ENCODE data around the gene PDCD7. TPM values are rescaled to one million over a fixed set of nuclear protein-coding genes. Genes with fewer than 3 reads are reported as not detected.
A peak's percentile ranks its signal among the peaks of the same experiment; 100 is the strongest.

PDCD7 gene
- total RNA-seq, 1 donor from 2014 or later = 26.3 TPM

DNA sequence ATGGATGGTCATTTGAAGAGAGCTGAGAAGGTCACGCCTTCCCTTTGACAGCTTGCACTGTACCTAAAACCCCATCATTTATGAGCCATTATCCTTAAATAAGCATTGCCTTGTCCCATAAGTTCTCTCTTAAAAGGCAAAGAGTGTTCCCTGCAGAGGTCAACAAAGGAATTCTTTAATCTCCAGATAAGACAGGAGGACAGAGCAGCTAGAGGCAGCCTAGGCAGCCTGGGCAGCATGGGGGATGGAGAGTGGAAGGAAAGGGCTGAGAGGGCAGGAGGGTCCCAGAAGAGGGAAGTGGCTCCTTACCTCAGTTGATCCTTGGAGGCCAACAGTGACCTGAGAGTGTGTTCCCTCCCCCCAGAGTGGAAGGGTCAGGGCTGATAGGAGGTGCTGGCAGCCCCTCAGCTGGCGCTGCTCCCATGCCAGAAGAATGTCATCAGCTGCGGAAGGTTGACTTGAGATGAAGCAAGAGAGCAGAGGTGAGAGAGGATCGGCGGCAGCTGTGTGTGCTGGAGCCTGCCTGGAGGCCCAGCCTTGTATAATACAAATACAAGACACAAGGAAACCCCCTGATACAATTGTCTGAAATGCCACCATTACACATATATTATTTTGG is 44.3 kb downstream of the PDCD7 start:
- H3K4me3 ChIP-seq (ENCODE audit: low read depth, low read length) = no peak overlapping the region
- no peak for DNase-seq (ENCODE audit: low read depth)
- TF ChIP-seq, protein P1, sequence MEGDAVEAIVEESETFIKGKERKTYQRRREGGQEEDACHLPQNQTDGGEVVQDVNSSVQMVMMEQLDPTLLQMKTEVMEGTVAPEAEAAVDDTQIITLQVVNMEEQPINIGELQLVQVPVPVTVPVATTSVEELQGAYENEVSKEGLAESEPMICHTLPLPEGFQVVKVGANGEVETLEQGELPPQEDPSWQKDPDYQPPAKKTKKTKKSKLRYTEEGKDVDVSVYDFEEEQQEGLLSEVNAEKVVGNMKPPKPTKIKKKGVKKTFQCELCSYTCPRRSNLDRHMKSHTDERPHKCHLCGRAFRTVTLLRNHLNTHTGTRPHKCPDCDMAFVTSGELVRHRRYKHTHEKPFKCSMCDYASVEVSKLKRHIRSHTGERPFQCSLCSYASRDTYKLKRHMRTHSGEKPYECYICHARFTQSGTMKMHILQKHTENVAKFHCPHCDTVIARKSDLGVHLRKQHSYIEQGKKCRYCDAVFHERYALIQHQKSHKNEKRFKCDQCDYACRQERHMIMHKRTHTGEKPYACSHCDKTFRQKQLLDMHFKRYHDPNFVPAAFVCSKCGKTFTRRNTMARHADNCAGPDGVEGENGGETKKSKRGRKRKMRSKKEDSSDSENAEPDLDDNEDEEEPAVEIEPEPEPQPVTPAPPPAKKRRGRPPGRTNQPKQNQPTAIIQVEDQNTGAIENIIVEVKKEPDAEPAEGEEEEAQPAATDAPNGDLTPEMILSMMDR (conservative IDR thresholded peaks at IDR 0.05; ENCODE audit: low read depth, low read length) = no peak

DNA sequence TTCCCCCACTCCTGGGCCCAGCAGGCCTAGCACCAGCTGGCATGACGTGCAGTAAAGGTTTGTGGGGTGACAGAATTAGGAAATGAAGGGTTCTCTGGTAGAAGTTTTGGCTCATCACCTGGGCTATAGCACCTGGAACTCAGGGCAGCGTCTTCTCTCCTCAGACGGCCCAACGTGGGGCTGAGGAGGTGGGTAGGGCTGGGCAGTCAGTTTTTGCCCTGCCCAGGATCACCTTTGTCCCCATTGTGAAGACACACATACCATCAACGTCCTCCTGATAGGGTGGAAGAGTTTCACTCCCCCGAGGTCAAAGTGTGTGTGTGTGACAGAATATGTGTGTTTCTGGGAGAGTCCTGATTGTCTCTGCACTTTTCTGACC is 45.0 kb downstream of the PDCD7 start:
- no peak overlapping the region for H3K4me3 ChIP-seq (ENCODE audit: low read depth, low read length)
- DNase-seq (ENCODE audit: low read depth) = no peak
- TF ChIP-seq, protein P1 (conservative IDR thresholded peaks at IDR 0.05; ENCODE audit: low read depth, low read length) = no peak

DNA sequence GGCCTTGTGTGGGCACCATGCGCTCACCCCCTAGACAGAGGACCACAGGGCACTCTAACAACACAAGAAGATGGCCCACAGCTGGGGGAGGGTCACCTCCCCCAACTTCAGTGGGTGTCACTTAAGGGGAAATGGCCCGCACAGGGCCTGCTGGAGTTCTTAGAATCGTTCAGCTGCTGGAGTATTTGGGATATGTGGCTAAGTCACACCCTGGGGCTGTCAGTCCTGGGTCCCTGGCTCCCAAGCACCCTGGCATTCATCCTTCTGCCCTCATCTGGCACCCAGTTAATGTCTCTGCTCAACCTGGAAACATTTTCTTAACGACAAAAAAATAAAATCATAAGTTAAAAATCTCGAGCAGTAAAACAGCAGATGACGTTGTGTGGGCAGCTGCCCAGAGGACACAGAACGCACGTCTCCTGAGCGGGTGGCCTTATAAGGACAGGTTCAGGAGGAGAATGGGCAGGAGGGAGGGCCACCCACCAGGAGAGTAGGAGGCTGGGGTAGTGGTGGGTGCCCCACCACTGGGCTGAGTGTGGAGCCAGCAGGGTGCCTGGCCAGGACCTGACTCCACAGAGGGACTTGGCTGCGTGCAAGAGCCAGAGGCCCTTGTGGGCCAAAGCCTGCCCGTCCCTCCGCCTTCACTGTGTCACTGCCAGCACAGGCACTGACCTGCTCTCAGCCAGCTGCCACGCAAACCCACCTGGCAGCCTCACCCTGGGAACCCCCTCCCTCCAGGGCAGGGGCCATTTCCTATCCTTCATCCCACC is 45.5 kb downstream of the PDCD7 start:
- no peak overlapping the region for H3K4me3 ChIP-seq (ENCODE audit: low read depth, low read length)
- TF ChIP-seq, protein P1 (conservative IDR thresholded peaks at IDR 0.05; ENCODE audit: low read depth, low read length) = no peak
- DNase-seq (ENCODE audit: low read depth) = no peak

DNA sequence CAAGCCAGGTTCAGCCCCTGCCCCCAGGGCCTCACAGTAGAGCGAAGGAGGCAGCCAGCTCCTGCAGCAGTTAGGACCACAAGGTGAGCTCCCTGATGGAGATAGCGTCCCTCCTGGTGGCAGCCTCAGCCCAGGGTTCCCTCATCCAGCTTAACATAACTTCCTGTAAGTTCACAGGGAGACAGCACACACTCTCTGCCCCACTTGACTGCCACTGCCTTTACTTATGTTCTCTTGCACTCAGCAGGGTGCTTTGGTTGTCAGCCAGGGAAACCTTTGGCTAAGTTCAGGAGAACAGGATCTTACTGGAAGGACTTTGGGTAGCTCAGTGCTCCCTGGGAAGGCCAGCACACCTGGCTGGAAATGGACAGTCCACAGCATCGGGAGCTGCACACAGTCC is 46.2 kb downstream of the PDCD7 start:
- no peak overlapping the region for H3K4me3 ChIP-seq (ENCODE audit: low read depth, low read length)
- TF ChIP-seq, protein P1 (conservative IDR thresholded peaks at IDR 0.05; ENCODE audit: low read depth, low read length) = no peak
- DNase-seq (ENCODE audit: low read depth) = no peak

DNA sequence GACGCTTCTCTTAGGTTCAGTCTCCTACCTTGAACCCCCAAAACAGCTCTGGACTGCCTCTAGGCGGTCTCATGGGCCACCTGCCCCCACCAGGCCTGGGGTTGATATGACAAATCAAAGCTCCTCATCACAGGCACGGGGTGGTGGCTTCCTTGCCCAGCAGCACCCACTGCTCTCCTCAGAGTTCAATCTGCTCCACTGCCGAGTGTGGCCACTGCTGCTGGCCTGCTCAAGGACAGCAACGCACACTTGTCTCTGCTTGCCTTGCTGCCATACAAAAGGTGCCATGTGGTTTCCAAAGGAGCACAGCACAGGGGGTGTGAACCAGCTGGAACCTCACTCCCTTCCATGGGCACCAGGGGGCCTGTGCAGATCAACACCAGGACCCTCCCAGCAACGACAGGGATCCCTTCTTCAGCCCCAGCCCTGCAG is 46.9 kb downstream of the PDCD7 start:
- H3K4me3 ChIP-seq (ENCODE audit: low read depth, low read length) = no peak overlapping the region
- TF ChIP-seq, protein P1 (conservative IDR thresholded peaks at IDR 0.05; ENCODE audit: low read depth, low read length) = no peak
- no peak for DNase-seq (ENCODE audit: low read depth)

DNA sequence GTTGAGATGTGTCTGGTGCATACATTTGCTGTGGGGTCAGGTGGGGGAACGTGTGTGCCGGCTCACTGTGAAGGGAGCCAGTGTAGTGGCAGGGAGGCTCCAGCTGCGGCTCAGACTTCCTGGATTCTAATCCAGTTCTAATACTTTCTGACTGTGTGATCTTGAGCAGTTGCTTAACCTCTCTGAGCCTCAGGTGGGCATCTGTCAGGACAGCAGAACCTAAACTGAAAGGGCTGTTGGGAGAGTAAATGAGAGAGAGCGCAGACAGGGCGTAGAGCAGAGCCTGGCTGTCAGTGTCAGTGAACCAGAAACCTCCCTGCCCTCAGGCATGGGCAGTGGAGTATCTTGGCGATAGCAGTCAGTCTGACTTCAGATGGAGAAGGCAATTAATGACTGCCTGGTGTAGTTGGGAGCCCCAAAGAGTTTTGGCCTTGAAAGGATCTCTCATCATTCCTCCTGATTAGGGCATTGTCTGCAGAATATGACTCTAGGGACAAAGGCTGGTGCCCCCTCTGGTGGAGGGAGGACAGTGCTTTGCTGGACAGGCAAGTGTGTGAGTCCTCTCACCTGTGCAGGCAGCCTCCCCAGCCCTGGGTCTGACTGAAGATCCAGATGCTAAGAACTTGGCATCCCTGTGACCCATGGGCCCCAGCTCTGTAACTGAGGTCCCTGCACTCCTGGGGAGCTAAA is 47.5 kb downstream of the PDCD7 start:
- DNase-seq (ENCODE audit: low read depth) = no peak
- H3K4me3 ChIP-seq (ENCODE audit: low read depth, low read length) = no peak overlapping the region
- TF ChIP-seq, protein P1 (conservative IDR thresholded peaks at IDR 0.05; ENCODE audit: low read depth, low read length) = peak; percentile 74

All from epithelial cell of proximal tubule (primary cell).